Measurements from ENCODE around the gene LRMDA.
"Not testable (repeated sequence)": the region's sequence is repeated elsewhere in the genome, so short reads cannot be mapped to it uniquely, and the experiment has no call there.

LRMDA gene

DNA sequence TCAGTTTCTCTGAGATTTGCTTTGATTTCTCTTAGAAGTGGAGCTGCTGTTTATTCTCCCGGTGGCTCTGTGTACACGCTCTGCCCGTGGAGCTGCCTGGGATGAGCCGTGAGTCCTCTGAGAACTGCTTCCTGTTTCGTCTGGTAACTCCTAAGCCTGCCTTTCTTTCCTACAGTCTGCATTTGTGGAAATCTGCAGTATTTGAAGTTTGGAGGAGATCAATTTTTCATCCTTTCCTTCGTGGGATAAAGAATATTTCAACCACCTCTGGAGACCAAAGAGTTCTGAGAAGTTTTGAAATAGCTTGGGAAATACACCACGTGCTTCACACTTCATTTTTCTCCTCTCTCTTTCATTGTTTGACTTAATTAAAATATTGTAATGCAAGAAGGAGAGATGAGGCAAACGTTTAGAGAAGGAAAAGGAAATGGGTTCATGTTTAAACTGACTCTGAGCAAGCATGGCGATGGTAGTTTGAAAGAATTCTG, 311.9 kb downstream of the LRMDA start:
- Histone ChIP-seq H3K9me3 (ENCODE audit: control insufficient read depth, low read depth, low read length) (no peaks in the 10 kb centered on the region), H3K4me3 (ENCODE audit: low read length) (no peak overlapping the region), H3K4me1 (ENCODE audit: control insufficient read depth, low read depth, low read length) (peaks cover 5% of the 10 kb centered on the region), H3K9ac (ENCODE audit: low read length) (no peak overlapping the region), H3K27me3 (ENCODE audit: control insufficient read depth, insufficient read depth, low read length) (no peaks in the 10 kb centered on the region), H3K27ac (ENCODE audit: low read length) (no peak overlapping the region), H3K36me3 (ENCODE audit: control insufficient read depth, low read depth, low read length) (no peaks in the 10 kb centered on the region)

GRCh38 chr10:75744261-75744660, 312.8 kb downstream of the LRMDA start:
- no peak overlapping the region for H3K27ac ChIP-seq (ENCODE audit: low read length)
- H3K9me3 ChIP-seq (ENCODE audit: control insufficient read depth, low read depth, low read length), result no peaks in the 10 kb centered on the region
- H3K4me3 ChIP-seq (ENCODE audit: low read length), result no peak overlapping the region
- H3K9ac ChIP-seq (ENCODE audit: low read length), result no peak overlapping the region
- no peaks in the 10 kb centered on the region for H3K36me3 ChIP-seq (ENCODE audit: control insufficient read depth, low read depth, low read length)
- no peaks in the 10 kb centered on the region for H3K27me3 ChIP-seq (ENCODE audit: control insufficient read depth, insufficient read depth, low read length)
- peaks cover 5% of the 10 kb centered on the region for H3K4me1 ChIP-seq (ENCODE audit: control insufficient read depth, low read depth, low read length)

DNA sequence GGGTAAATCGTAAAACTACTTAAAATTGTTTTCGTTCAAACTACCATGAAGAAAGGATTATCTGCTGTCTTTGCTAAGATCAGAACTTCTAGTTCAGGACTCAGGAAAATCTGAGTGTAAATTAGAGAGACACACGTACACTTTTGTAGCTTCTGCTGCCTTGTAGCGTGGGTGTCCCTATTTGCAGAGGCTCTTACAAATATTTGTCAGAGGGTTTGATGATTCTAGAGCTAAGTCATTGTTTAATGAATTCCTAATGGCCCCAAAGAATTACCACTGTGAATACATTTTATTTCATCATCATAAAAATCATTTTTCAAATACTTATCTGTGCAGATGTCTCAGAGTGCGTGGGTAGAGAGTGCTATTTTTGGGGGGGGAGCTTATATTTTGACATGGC, 314.9 kb downstream of the LRMDA start:
- no peak overlapping the region for H3K27ac ChIP-seq (ENCODE audit: low read length)
- H3K9ac ChIP-seq (ENCODE audit: low read length), result no peak overlapping the region
- H3K4me3 ChIP-seq (ENCODE audit: low read length), result no peak overlapping the region
- H3K4me1 ChIP-seq (ENCODE audit: control insufficient read depth, low read depth, low read length), result peaks cover 5% of the 10 kb centered on the region
- H3K9me3 ChIP-seq (ENCODE audit: control insufficient read depth, low read depth, low read length), result no peaks in the 10 kb centered on the region
- H3K27me3 ChIP-seq (ENCODE audit: control insufficient read depth, insufficient read depth, low read length), result no peaks in the 10 kb centered on the region
- H3K36me3 ChIP-seq (ENCODE audit: control insufficient read depth, low read depth, low read length), result no peaks in the 10 kb centered on the region

GRCh38 chr10:75750093-75750875, 318.9 kb downstream of the LRMDA start:
- not testable (repeated sequence) for H3K36me3 ChIP-seq (ENCODE audit: control insufficient read depth, low read depth, low read length); H3K9me3 ChIP-seq (ENCODE audit: control insufficient read depth, low read depth, low read length); H3K9ac ChIP-seq (ENCODE audit: low read length); H3K4me3 ChIP-seq (ENCODE audit: low read length); H3K4me1 ChIP-seq (ENCODE audit: control insufficient read depth, low read depth, low read length); H3K27ac ChIP-seq (ENCODE audit: low read length); H3K27me3 ChIP-seq (ENCODE audit: control insufficient read depth, insufficient read depth, low read length)

- Histone ChIP-seq H3K27me3 (ENCODE audit: control insufficient read depth, insufficient read depth, low read length) (no peaks in the 10 kb centered on the region), H3K4me3 (ENCODE audit: low read length) (no peak overlapping the region), H3K9ac (ENCODE audit: low read length) (no peak overlapping the region), H3K36me3 (ENCODE audit: control insufficient read depth, low read depth, low read length) (no peaks in the 10 kb centered on the region), H3K9me3 (ENCODE audit: control insufficient read depth, low read depth, low read length) (no peaks in the 10 kb centered on the region), H3K4me1 (ENCODE audit: control insufficient read depth, low read depth, low read length) (no peaks in the 10 kb centered on the region), H3K27ac (ENCODE audit: low read length) (no peak overlapping the region)
Measured at GRCh38 chr10:75751232-75751631, 319.8 kb downstream of the LRMDA start.

GRCh38 chr10:75753621-75754020, 322.2 kb downstream of the LRMDA start:
- Histone ChIP-seq H3K27ac (ENCODE audit: low read length) (no peak overlapping the region), H3K4me1 (ENCODE audit: control insufficient read depth, low read depth, low read length) (no peaks in the 10 kb centered on the region)

DNA sequence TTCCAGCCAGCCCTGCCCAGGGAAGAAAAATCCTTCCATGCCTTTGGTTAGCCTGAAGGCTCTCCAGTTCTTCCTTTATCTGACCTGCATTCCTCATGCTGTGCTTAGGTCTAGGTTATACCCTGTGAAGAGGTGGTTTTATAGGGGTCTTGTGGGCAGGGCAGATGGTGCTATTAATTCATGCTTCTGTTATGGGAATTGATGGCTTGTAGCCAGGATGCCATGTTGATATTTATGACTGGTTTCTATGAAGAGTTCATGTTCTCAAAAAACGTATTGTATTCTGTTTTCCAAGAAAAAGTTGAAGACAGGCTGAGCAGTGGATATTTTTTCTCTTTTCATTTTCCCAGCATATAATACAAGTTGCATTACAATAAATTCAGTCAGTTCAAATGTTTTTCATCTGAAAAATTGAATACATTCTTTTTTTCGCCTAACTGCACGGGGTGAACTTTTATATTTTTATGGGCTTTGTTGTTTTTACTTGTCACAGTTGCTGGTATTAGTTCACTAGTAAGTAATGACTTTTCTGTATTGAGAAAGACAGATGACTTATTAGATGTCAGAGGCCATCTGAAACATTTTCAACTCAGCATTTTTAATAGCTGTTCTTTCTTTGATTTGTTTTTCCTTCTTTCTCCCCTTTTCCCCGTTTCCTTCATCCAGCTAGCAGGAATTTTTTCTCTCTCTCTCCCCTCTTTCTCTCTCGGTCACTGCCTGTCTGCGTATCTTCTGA, 322.8 kb downstream of the LRMDA start:
- Histone ChIP-seq H3K9me3 (ENCODE audit: control insufficient read depth, low read depth, low read length) (no peaks in the 10 kb centered on the region), H3K27me3 (ENCODE audit: control insufficient read depth, insufficient read depth, low read length) (no peaks in the 10 kb centered on the region), H3K36me3 (ENCODE audit: control insufficient read depth, low read depth, low read length) (no peaks in the 10 kb centered on the region), H3K9ac (ENCODE audit: low read length) (no peak overlapping the region), H3K4me1 (ENCODE audit: control insufficient read depth, low read depth, low read length) (no peaks in the 10 kb centered on the region), H3K4me3 (ENCODE audit: low read length) (no peak overlapping the region), H3K27ac (ENCODE audit: low read length) (no peak overlapping the region)

More at GRCh38 chr10:75753621-75754020, 322.2 kb downstream of the LRMDA start:
- H3K4me3 ChIP-seq (ENCODE audit: low read length), result no peak overlapping the region
- H3K9ac ChIP-seq (ENCODE audit: low read length), result no peak overlapping the region
- no peaks in the 10 kb centered on the region for H3K9me3 ChIP-seq (ENCODE audit: control insufficient read depth, low read depth, low read length)
- no peaks in the 10 kb centered on the region for H3K27me3 ChIP-seq (ENCODE audit: control insufficient read depth, insufficient read depth, low read length)
- H3K36me3 ChIP-seq (ENCODE audit: control insufficient read depth, low read depth, low read length), result no peaks in the 10 kb centered on the region

- no peaks in the 10 kb centered on the region for H3K9me3 ChIP-seq (ENCODE audit: control insufficient read depth, low read depth, low read length)
- H3K9ac ChIP-seq (ENCODE audit: low read length), result no peak overlapping the region
- no peaks in the 10 kb centered on the region for H3K27me3 ChIP-seq (ENCODE audit: control insufficient read depth, insufficient read depth, low read length)
- H3K4me1 ChIP-seq (ENCODE audit: control insufficient read depth, low read depth, low read length), result no peaks in the 10 kb centered on the region
- no peak overlapping the region for H3K4me3 ChIP-seq (ENCODE audit: low read length)
- no peak overlapping the region for H3K27ac ChIP-seq (ENCODE audit: low read length)
- no peaks in the 10 kb centered on the region for H3K36me3 ChIP-seq (ENCODE audit: control insufficient read depth, low read depth, low read length)
Measured at GRCh38 chr10:75755528-75755927, 324.1 kb downstream of the LRMDA start.

DNA sequence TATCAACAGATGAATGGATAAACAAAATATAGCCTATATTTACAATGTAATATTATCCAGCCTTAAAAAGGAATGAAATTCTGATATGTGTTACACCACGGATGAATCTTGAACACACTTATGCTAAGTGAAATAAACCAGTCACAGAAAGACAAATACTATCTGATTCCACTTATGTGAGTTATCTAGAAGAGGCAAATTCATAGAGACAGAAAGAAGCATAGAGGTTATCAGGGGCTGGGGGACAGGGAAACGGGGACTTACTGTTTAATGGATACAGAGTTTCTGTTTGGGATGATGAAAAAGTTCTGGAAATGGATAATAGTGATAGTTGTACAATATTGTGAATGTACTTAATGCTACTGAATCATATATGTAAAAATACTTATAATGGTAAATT, 329.9 kb downstream of the LRMDA start:
- Histone ChIP-seq H3K36me3 (ENCODE audit: control insufficient read depth, low read depth, low read length) (no peaks in the 10 kb centered on the region), H3K4me3 (ENCODE audit: low read length) (no peak overlapping the region), H3K4me1 (ENCODE audit: control insufficient read depth, low read depth, low read length) (peaks cover 9% of the 10 kb centered on the region), H3K9ac (ENCODE audit: low read length) (no peak overlapping the region), H3K9me3 (ENCODE audit: control insufficient read depth, low read depth, low read length) (no peaks in the 10 kb centered on the region), H3K27me3 (ENCODE audit: control insufficient read depth, insufficient read depth, low read length) (no peaks in the 10 kb centered on the region), H3K27ac (ENCODE audit: low read length) (no peak overlapping the region)

- no peak overlapping the region for H3K27ac ChIP-seq (ENCODE audit: low read length)
- no peaks in the 10 kb centered on the region for H3K27me3 ChIP-seq (ENCODE audit: control insufficient read depth, insufficient read depth, low read length)
- no peaks in the 10 kb centered on the region for H3K9me3 ChIP-seq (ENCODE audit: control insufficient read depth, low read depth, low read length)
- peaks cover 9% of the 10 kb centered on the region for H3K4me1 ChIP-seq (ENCODE audit: control insufficient read depth, low read depth, low read length)
- no peaks in the 10 kb centered on the region for H3K36me3 ChIP-seq (ENCODE audit: control insufficient read depth, low read depth, low read length)
- no peak overlapping the region for H3K9ac ChIP-seq (ENCODE audit: low read length)
- H3K4me3 ChIP-seq (ENCODE audit: low read length), result no peak overlapping the region
Measured at GRCh38 chr10:75762431-75762802, 331.0 kb downstream of the LRMDA start.

DNA sequence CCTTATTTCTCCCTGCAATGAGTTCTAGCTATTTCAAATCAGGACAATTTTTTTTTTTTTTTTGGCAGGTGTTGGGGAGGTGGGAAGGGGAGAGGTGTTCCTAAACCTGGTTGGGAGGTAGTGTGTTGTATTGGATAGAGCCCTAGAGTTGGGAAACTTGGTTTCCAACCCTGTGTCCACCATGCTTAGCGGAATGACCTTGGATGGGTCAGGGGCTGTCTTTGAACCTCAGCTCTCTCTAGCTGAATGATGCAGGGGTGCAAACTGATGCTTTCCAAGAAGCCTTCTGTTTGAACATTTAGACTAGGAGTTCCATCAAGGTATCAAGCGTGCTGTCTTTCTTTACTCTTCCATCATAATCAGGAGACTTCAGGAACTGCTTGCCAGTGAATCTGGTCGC, 332.2 kb downstream of the LRMDA start:
- H3K4me1 ChIP-seq (ENCODE audit: control insufficient read depth, low read depth, low read length), result peaks cover 9% of the 10 kb centered on the region
- H3K36me3 ChIP-seq (ENCODE audit: control insufficient read depth, low read depth, low read length), result no peaks in the 10 kb centered on the region
- H3K27ac ChIP-seq (ENCODE audit: low read length), result no peak overlapping the region
- H3K4me3 ChIP-seq (ENCODE audit: low read length), result no peak overlapping the region
- no peaks in the 10 kb centered on the region for H3K9me3 ChIP-seq (ENCODE audit: control insufficient read depth, low read depth, low read length)
- H3K27me3 ChIP-seq (ENCODE audit: control insufficient read depth, insufficient read depth, low read length), result no peaks in the 10 kb centered on the region
- no peak overlapping the region for H3K9ac ChIP-seq (ENCODE audit: low read length)
